ENCODE data around the gene SMS. TPM values are rescaled to one million over a fixed set of nuclear protein-coding genes. Genes with fewer than 3 reads are reported as not detected.
"Not testable (repeated sequence)": the region's sequence is repeated elsewhere in the genome, so short reads cannot be mapped to it uniquely, and the experiment has no call there.

SMS gene
- total RNA-seq, 2 donors from 2014 or later = 15.6 to 19.6 TPM

DNA sequence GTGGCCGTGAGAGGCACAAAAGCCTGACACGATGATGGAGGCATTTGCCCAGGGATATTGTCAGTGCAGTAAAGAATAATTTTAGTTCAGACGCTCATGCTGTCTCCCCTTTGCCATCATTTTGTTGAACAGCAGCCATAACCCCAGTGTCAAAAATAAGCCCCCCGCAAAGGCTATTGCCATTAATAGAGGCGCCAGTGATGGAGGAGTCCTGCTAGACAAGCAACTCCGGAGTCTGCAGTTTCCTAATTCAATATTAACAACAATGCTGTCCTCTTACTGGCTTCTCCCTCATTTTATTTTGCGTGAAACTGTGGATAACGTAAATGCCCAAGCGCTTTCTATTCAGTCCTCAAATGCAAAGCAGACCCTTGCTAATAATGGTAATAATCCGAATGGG is 603 bp upstream of the SMS start:
- Mint-ChIP-seq H3K4me1 (peaks cover 12% of the 10 kb centered on the region), H3K27me3 (no peaks in the 10 kb centered on the region), H3K4me3 (peak overlapping the region; percentile 79), H3K36me3 (ENCODE audit: low read depth) (no peaks in the 10 kb centered on the region), H3K27ac (peak overlapping the region; percentile 39)
- H3K9me3 ChIP-seq (ENCODE audit: control insufficient read depth, low read length, poor library complexity, severe bottlenecking) = no peaks in the 10 kb centered on the region
- ATAC-seq (no peak), DNase-seq (no peak)

DNA sequence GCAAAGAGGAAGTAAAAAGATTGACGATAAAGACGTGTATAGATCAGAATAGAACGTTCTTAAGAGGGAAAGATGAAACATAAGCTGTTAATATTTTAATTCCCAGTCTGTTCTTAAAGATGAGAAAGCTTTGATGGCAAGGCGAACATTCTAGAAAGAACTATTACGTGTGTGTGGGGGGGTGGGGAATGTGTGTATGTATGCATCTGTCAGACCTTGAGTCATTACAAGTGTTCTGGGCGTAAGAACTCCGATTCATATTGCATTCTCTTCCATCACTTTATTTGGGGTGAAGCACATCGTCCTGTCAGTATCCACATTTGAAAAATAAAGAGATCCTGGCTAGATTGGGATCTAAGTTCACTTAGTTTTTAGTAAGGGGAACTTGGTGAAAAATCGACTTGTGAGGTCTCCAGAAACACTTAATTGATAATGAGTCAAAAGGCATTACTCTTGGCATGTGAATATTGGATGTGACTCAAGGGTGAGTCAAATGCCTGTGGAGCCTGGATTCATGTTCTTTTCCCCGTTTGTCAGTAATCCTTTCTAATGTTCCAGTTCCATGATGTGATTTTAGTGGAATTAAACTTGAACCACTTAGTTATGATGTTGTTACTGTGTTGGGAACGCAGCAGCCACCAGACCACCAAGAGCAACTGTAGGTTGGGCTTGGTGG is 3.1 kb downstream of the SMS start:
- Mint-ChIP-seq H3K36me3 (ENCODE audit: low read depth) (no peaks in the 10 kb centered on the region), H3K27me3 (no peaks in the 10 kb centered on the region)

DNA sequence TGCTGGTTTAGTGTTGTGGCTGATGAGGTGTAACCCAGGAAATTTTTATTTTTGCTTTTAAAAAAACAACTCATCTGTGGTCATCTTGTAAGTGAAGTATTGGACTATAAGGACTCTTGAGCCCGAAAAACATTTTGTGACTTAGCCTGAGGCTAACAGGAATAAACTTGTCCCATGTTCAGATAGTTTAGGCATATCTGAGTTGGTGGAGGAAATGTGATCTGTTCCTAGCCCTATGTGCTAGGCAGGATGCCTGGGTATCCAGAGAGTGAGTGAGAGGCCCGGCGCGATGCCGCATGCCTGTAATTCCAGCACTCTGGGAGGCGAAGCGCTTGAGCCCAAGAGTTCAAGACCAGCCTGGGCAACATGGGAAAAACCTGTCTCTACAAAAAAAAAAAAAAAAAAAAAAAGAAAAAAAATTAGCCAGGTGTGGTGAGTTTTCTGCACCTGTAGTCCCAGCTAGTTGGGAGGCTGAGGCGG is 3.7 kb downstream of the SMS start:
- no peaks in the 10 kb centered on the region for H3K27me3 Mint-ChIP-seq
- H3K4me3 Mint-ChIP-seq = no peak overlapping the region
- H3K27ac Mint-ChIP-seq = no peak overlapping the region
- no peaks in the 10 kb centered on the region for H3K36me3 Mint-ChIP-seq (ENCODE audit: low read depth)
- DNase-seq = no peak
- peaks cover 24% of the 10 kb centered on the region for H3K4me1 Mint-ChIP-seq
- H3K9me3 ChIP-seq (ENCODE audit: control insufficient read depth, low read length, poor library complexity, severe bottlenecking) = no peaks in the 10 kb centered on the region
- no peak for ATAC-seq

More for the DNA sequence above, 3.1 kb downstream of the SMS start:
- ATAC-seq (no peak), DNase-seq (no peak)
- Mint-ChIP-seq H3K4me3 (peak overlapping the region; percentile 73), H3K27ac (no peak overlapping the region), H3K4me1 (peaks cover 22% of the 10 kb centered on the region)
- no peaks in the 10 kb centered on the region for H3K9me3 ChIP-seq (ENCODE audit: control insufficient read depth, low read length, poor library complexity, severe bottlenecking)

GRCh38 chrX:21946925-21947641 is 6.6 kb downstream of the SMS start:
- H3K4me1 Mint-ChIP-seq = peaks cover 20% of the 10 kb centered on the region
- H3K9me3 ChIP-seq (ENCODE audit: control insufficient read depth, low read length, poor library complexity, severe bottlenecking) = no peaks in the 10 kb centered on the region
- DNase-seq = no peak
- H3K27ac Mint-ChIP-seq = no peak overlapping the region
- ATAC-seq = no peak
- no peak overlapping the region for H3K4me3 Mint-ChIP-seq
- H3K36me3 Mint-ChIP-seq (ENCODE audit: low read depth) = no peaks in the 10 kb centered on the region
- no peaks in the 10 kb centered on the region for H3K27me3 Mint-ChIP-seq

- Mint-ChIP-seq H3K4me3 (no peak overlapping the region), H3K27ac (no peak overlapping the region), H3K4me1 (peaks cover 19% of the 10 kb centered on the region), H3K27me3 (no peaks in the 10 kb centered on the region), H3K36me3 (ENCODE audit: low read depth) (no peaks in the 10 kb centered on the region)
- no peaks in the 10 kb centered on the region for H3K9me3 ChIP-seq (ENCODE audit: control insufficient read depth, low read length, poor library complexity, severe bottlenecking)
- DNase-seq (no peak), ATAC-seq (no peak)
Measured at GRCh38 chrX:21947671-21948070, 7.2 kb downstream of the SMS start.

- peaks cover 15% of the 10 kb centered on the region for H3K4me1 Mint-ChIP-seq
- H3K27me3 Mint-ChIP-seq = no peaks in the 10 kb centered on the region
- H3K9me3 ChIP-seq (ENCODE audit: control insufficient read depth, low read length, poor library complexity, severe bottlenecking) = no peaks in the 10 kb centered on the region
- H3K27ac Mint-ChIP-seq = no peak overlapping the region
- ATAC-seq = no peak
- no peak overlapping the region for H3K4me3 Mint-ChIP-seq
- DNase-seq = no peak
- H3K36me3 Mint-ChIP-seq (ENCODE audit: low read depth) = no peaks in the 10 kb centered on the region
Measured at GRCh38 chrX:21948897-21949578, 8.5 kb downstream of the SMS start.

- no peak overlapping the region for H3K27ac Mint-ChIP-seq
- H3K4me1 Mint-ChIP-seq = peaks cover 15% of the 10 kb centered on the region
- H3K4me3 Mint-ChIP-seq = no peak overlapping the region
- DNase-seq (no peak), ATAC-seq (no peak)
- H3K27me3 Mint-ChIP-seq = no peaks in the 10 kb centered on the region
- no peaks in the 10 kb centered on the region for H3K9me3 ChIP-seq (ENCODE audit: control insufficient read depth, low read length, poor library complexity, severe bottlenecking)
- no peaks in the 10 kb centered on the region for H3K36me3 Mint-ChIP-seq (ENCODE audit: low read depth)
Measured at GRCh38 chrX:21949689-21950088, 9.2 kb downstream of the SMS start.

DNA sequence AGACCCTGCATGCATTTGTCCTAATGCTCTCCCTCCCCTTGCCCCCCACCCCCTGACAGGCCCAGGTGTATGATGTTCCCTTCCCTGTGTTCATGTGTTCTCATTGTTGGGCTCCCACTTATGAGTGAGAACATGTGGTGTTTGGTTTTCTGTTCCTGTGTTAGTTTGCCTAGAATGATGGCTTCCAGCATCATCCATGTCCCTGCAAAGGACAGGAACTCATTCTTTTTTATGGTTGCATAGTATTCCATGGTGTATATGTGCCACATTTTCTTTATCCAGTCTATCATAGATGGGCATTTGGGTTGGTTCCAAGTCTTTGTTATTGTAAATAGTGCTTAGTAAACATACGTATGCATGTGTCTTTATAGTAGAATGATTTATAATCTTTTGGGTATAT is 10.0 kb downstream of the SMS start:
- not testable (repeated sequence) for H3K36me3 Mint-ChIP-seq (ENCODE audit: low read depth); ATAC-seq; H3K27ac Mint-ChIP-seq; H3K4me3 Mint-ChIP-seq; H3K27me3 Mint-ChIP-seq; DNase-seq; H3K9me3 ChIP-seq (ENCODE audit: control insufficient read depth, low read length, poor library complexity, severe bottlenecking)
- peaks cover 17% of the 10 kb centered on the region for H3K4me1 Mint-ChIP-seq

GRCh38 chrX:21952624-21953023 is 12.1 kb downstream of the SMS start:
- Mint-ChIP-seq H3K27me3 (no peaks in the 10 kb centered on the region), H3K27ac (no peak overlapping the region), H3K4me1 (peaks cover 10% of the 10 kb centered on the region), H3K36me3 (ENCODE audit: low read depth) (no peaks in the 10 kb centered on the region), H3K4me3 (no peak overlapping the region)
- no peak for ATAC-seq
- no peaks in the 10 kb centered on the region for H3K9me3 ChIP-seq (ENCODE audit: control insufficient read depth, low read length, poor library complexity, severe bottlenecking)
- no peak for DNase-seq

DNA sequence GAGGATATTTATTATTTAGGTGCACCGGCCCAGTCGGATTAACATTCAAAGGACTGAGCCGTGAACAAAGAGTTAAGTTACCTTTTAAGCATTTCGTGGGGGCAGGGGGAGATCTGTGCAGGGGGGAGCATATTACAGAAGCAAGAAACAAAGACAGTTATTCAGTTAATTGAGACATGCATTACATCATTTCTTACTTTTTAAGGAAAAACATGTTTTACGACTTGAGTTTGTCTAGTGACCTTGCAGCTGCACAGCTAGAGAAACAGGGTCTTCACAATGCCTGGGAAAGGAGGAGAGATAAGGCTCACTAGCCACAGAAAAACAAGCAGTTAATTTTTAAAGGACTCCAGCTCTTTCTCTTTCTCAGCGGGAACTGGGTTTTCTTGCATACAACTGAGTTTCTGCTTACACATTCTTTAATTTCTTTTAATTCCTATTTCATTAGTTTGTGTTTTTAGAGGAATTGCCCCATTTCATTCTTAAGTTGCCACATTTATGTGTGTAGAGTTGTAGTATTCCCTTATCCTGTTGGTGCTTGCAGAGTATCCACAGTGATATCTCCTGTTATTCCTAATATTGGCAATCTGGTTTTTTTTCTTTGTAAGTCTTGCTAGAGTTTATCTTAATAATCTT is 12.8 kb downstream of the SMS start:
- not testable (repeated sequence) for H3K9me3 ChIP-seq (ENCODE audit: control insufficient read depth, low read length, poor library complexity, severe bottlenecking); H3K27me3 Mint-ChIP-seq; DNase-seq; ATAC-seq; H3K27ac Mint-ChIP-seq; H3K4me3 Mint-ChIP-seq; H3K36me3 Mint-ChIP-seq (ENCODE audit: low read depth)
- H3K4me1 Mint-ChIP-seq = peaks cover 14% of the 10 kb centered on the region

DNA sequence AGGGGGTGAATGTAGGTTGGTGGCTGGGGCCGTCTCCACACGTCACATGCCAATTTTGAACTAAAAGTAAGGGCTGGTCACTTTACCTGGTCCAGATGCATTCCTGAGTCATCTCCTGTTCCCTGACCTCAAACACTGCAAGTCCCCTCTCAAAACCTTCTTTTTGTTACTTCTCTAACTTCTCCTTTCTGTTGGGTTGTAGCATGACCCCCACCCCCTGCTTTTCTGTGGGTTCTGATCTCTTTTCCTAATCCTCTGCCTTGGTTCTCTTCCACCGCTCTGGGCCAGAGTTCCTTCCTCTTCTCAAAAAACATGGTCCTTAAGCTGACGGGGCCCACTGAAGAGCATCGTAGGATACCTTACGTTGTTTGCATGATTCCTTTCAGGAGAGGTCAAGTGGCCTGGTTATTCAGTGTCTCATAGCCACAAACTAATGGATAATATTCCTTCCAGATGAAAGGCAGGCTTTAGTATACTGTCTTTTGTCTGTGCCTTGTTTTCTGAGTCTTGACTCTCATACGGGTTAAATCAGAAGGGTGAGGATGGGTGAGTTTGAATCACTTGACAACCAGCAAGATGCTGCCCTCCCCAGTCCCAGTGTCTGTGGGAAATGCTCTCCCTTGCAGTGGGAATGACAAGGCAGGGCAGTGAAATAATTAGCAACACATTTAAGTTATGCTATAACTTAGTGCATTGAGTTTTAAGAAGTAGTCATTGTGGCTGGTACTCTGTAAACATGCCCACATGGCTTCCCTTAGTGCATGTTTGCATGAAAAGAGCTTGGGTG is 15.1 kb downstream of the SMS start:
- no peaks in the 10 kb centered on the region for H3K36me3 Mint-ChIP-seq (ENCODE audit: low read depth)
- H3K4me1 Mint-ChIP-seq = peaks cover 21% of the 10 kb centered on the region
- H3K9me3 ChIP-seq (ENCODE audit: control insufficient read depth, low read length, poor library complexity, severe bottlenecking) = no peaks in the 10 kb centered on the region
- H3K27ac Mint-ChIP-seq = no peak overlapping the region
- DNase-seq (no peak), ATAC-seq (no peak)
- H3K4me3 Mint-ChIP-seq = no peak overlapping the region
- H3K27me3 Mint-ChIP-seq = no peaks in the 10 kb centered on the region

DNA sequence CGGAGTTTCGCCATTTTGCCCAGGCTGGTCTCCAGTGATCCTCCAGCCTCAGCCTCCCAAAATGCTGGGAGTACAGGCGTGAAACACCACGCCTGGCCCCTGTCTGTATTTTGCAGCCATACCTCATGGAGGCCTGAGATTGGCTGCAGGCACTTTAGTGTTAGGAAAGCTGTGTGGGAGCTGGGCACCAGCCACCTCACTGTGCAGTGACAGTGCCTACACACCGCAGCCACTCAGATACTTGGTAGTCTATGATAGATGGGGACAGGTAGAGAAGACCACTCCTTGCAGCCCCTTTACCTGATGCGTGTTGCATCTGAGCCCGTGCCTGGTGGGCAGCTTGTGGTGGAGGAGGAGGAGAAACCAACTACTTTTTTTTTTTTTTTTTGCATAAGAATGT is 16.3 kb downstream of the SMS start:
- no peak overlapping the region for H3K27ac Mint-ChIP-seq
- no peaks in the 10 kb centered on the region for H3K27me3 Mint-ChIP-seq
- DNase-seq = no peak
- peaks cover 2% of the 10 kb centered on the region for H3K36me3 Mint-ChIP-seq (ENCODE audit: low read depth)
- H3K4me3 Mint-ChIP-seq = no peak overlapping the region
- no peaks in the 10 kb centered on the region for H3K9me3 ChIP-seq (ENCODE audit: control insufficient read depth, low read length, poor library complexity, severe bottlenecking)
- ATAC-seq = no peak
- peaks cover 24% of the 10 kb centered on the region for H3K4me1 Mint-ChIP-seq
